Activated gamma-delta T cell (primary cell): ENCODE results near the gene ETFDH.
"Not testable (repeated sequence)": the region's sequence is repeated elsewhere in the genome, so short reads cannot be mapped to it uniquely, and the experiment has no call there.

Experiments used
- DNase-seq: peaks from one replicate; lab custom pipeline; 2025; lab: John Stamatoyannopoulos, UW
- total RNA-seq, 2 donors: gene quantifications; one replicate each; lab custom pipeline; 2026; lab: John Stamatoyannopoulos, UW

ETFDH gene
- total RNA-seq, result 36.2 to 51.6 reads per million in 2 donors

DNA sequence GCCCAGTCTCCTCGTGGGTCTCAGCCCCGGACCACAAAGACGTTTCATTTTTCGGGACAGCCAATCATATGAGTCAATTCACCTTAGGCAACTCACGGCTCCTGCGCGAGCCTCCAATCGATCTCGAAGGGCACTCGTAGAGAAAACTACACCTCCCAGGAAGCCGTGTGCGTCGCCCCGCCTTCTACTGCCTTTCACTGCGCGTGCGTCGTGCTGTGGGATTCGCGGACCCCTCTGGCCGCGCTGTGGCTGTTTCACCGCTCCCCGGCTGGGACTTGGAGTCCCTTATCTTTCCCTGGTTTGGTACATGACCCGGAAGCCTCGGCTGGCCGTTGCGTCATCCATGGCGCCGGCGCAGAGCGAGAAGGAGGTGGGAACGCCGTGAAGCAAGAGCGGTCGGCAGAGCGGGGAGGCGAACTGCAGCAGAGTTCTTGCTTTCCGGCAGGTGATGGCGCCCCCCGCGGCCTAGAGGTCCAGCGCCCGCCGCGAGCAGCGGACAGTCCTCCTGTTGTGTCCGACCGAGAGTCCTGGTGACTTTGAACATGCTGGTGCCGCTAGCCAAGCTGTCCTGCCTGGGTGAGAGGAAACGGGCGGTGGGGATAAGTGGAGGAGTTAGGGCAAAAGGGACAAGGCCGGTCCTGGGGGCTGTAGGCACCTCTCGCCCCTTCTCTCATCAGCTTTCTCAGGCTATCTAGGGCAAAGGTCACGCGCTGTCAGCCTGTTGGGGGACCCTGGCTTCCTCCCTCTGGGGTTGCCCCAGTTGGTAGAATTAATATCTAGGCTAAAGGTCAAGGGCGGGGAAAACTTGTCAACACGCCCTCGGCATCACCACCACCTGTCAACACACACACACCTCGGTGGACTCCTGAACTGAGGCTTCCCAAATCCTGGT is at the start of gene ETFDH:
ETFDH (plus strand) TSS at position 382 of the 892 bp plus-strand sequence; CDS start at position 543, 161 bp downstream.
- peak; percentile 99 for DNase-seq

- DNase-seq, result no peak
Measured at GRCh38 chr4:158624889-158625478, 47.1 kb upstream of the ETFDH start.

- DNase-seq, result no peak
Measured at GRCh38 chr4:158625544-158625943, 46.6 kb upstream of the ETFDH start.

DNA sequence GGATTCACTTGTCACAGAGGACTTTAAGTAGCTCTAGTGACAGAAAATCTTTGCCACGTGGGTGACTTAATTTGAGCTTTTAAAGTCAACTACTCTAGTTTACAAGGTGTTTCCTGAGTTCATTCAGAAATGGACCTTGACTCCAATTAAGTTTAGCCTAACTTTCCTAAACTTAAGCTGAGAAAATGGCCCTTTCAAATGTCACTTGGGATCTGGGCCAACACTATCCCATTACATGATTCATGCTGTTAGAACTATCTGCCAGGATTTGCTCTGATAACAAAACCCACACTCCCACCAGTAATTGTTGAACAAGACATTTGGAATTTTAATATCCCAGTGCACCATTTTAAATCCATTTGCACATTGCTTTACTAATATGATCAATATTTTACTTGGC is 41.2 kb upstream of the ETFDH start:
- DNase-seq, result no peak

DNA sequence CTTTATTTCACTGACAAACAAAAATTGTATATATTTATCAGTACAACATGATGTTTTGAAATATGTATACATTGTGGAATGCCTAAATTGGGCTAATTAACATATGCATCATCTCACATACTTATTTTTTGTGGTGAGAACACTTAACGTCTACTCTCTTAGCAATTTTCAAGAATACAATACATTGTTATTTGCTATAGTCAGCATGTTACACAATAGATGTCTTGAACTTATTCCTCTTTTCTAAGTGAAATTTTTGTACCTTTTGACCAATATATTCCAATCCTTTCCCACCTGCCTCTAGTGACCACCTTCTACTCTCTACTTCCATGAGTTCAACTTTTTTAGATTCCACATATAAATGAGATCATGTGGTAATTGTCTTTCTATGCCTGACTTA is 35.5 kb upstream of the ETFDH start:
- no peak for DNase-seq

- DNase-seq, result no peak
Measured at GRCh38 chr4:158644356-158644755, 27.7 kb upstream of the ETFDH start.

GRCh38 chr4:158644760-158645159 is 27.3 kb upstream of the ETFDH start:
- no peak for DNase-seq

- no peak for DNase-seq
Measured at GRCh38 chr4:158649111-158649680, 22.9 kb upstream of the ETFDH start.

DNA sequence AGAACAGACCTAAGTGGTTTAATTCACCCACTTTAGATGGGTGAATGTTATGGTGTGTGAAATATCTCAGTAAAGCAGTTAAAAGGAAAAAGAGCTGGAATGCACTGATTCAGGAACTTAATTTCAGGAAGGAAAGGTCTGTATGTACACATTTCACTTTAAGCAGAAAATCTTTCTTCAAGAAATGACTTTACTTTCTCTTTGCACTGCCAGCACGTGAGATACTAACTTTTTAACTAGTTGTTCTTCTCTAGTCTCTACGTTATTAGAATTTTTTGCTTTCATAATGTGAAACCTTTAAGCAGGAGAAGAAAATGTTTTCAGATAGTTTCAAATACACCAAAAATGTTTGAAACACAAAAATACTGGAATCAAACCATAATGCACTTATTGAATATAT is 19.2 kb upstream of the ETFDH start:
- DNase-seq, result no peak

DNA sequence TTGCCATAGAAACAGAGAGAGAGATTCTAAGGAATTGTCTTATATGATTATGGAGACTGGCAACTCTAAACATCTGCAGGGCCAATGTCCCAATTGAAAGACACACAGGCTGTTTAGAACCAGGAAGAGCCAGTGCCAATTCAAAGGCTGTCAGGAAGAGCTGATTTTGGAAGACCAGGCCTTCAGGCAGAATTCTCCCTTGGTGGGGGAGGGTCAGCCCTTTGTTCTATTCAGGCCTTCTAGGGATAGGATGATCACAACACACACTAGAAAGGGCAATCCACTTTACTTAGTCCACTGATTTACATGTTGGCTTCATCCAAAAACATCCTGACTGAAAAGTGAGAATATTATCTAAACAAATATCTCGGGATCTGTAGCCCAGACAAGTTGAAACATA is 15.7 kb upstream of the ETFDH start:
- DNase-seq, result no peak

- DNase-seq, result no peak
Measured at GRCh38 chr4:158657291-158657690, 14.8 kb upstream of the ETFDH start.

- DNase-seq, result not testable (repeated sequence)
Measured at GRCh38 chr4:158663255-158663654, 8.8 kb upstream of the ETFDH start.

GRCh38 chr4:158663707-158664625 is 8.1 kb upstream of the ETFDH start:
- not testable (repeated sequence) for DNase-seq

- peak; percentile 5 for DNase-seq
Measured at GRCh38 chr4:158664806-158665205, 7.3 kb upstream of the ETFDH start.

DNA sequence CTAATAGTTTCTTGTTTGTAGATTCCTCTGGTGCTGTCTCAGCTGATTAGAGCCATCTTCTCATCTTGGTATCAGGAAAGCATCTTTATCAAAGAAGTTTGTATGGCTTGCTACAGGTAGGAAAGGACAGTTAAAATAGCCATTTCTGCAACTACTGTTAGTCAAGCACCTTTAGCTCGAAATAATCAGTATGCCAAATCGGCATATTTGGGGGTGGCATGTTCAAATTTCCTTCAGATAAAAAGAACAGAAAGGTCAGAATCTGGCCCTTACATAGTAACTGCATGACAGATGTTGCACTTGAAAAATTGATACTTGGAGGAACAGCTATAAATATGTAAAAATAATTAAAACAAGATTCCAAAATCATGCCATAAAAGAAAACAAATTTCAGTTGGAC is 5.2 kb upstream of the ETFDH start:
- DNase-seq, result no peak

DNA sequence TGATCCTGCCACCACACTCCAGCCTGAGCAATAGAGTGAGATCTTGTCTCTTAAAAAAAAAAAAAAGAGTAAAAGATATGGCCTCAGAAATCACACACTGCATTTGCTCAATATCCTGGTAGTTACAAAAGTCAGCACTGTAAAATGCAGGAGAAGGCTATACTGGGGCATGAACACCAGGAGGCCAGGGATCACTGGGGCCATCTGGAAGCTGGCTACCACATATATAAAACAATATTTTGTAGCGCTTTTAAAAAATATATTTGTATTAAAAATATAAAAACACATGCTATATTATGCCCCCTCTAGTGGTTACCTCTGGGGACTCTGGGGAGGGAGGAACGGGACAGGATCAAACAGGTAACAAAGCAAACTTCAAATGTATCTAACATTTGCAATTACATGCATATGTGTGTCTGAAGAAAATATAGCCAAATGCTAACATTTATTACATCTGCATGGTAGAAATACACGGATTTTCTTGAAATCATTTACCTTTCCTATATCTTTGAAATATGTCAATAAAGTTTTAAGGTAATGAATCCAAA is 4.4 kb upstream of the ETFDH start:
- no peak for DNase-seq

- no peak for DNase-seq
Measured at GRCh38 chr4:158669310-158669709, 2.8 kb upstream of the ETFDH start.

DNA sequence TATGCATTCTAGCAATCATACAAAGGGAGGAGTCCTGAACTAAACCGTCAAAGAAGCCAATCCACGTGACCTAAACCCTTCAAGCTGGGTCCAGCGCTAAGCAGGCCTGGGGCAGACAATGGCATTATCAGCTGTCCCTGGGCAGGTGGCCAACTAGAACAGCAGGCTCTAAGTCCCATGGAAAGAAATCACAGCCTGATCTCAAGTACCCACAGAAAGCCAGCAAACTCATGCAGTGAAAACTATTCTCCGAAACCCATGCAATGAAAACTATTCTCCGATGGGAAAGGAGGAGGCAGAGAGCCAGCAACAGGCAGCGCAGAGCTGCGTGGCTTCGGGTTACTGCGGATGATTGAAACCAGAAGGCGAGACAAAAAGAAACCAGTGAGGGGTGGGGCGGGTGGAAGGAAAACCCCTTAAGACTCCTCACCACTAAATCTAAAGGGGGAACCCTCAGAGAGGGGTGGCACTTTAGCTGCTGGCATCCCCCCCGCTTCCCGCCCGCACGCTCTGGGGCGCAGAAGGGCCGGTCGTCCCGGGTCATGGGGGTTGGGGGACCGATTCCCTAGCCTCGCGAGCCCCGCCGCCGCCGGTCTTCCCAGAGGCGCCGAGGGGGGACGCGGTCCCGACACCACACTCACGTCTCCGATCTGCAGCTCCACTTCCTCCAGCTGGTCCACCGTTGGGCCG is 976 bp upstream of the ETFDH start:
- peak; percentile 55 for DNase-seq

DNA sequence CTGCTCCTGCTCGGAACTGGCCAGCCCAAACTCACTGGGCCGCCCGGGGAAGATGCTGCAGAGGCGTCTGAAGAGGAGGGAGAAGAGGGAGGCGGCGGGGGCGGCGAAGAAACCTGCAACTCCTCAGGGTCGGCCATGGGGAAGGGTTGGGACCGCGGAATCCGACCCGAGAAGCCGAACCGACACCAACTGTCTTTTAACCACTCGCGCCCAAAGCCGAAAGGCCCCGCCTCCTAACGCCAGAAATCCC is 506 bp upstream of the ETFDH start, which contains the start of gene C4orf46:
C4orf46 (minus strand) TSS at position 223 of the 250 bp plus-strand sequence; CDS start at position 137, 86 bp downstream.
- no peak for DNase-seq

DNA sequence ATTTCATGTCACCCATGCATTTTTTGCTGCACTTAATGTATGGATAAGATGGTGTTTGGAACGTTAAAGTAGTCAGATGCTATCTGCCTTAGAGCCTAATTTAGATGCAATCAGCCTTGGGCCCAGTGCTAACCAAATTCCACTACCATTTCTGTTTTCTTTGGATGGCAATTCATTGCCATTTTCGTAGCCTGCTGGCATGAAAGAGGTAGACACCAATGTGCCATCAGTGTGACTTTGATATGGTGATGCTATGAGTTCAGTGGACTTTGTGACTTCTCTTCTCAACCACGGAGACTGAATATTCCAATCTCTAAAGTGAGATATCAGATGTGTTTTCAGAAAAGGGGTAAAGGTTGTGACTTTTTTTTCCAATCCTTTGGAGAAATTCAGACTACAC is 1.5 kb downstream of the ETFDH start:
- no peak for DNase-seq

DNA sequence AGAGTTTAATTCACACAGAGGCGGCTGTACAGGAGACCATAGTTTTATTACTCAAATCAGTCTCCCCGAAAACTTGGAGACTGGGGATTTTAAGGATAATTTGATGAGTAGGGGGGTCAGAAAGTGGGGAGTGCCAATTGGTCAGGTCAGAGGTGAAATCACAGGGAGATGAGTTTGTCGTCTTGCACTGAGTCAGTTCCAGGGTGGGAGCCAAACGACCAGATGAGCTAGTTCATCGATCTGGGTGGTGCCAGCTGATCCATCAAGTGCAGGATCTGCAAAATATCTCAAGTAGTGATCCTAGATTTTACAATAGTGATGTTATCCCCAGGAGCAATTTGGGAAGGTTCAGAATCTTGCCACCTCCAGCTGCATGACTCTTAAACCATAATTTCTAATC is 4.0 kb downstream of the ETFDH start:
- no peak for DNase-seq
